T1000 (cell line): Measurements from ENCODE around the gene ITM2C.

Experiments
- DNase-seq: peaks from one replicate; lab custom pipeline; 2025; ENCODE audit warnings: mixed read lengths; lab: John Stamatoyannopoulos, UW

ITM2C gene

GRCh38 chr2:230925879-230926765 is 61.4 kb downstream of the ITM2C start:
- no peak for DNase-seq

- DNase-seq: no peak
These were observed 63.1 kb downstream of the ITM2C start for GRCh38 chr2:230927711-230928341.
